Transverse colon (tissue), 4 donors: ENCODE measurements around the gene LRRTM2.

Experiments
- EP300 ChIP-seq: sonication (generic); formaldehyde crosslinking; IDR thresholded peaks from one replicate; pipeline ENCODE4 v1.6.1; 2017; ENCODE audit warnings: antibody characterized with exemption, low read depth
- POLR2A ChIP-seq: fragments of 450-650 bp; IDR thresholded peaks from one replicate; pipeline ENCODE4 v1.6.1; 2016; ENCODE audit warnings: antibody characterized with exemption, mild to moderate bottlenecking, moderate library complexity
- POLR2AphosphoS5 ChIP-seq, 3 donors: sonication (generic); formaldehyde crosslinking; IDR thresholded peaks; one replicate each; pipeline ENCODE4 v1.6.1; 2016; ENCODE audit warnings: antibody characterized with exemption in 3 of 3
- TF ChIP-seq, protein P1 (sequence below), 5 experiments: fragments of 200-600 bp in 3 of 5; fragments of 450-650 bp in 2 of 5; sonication (generic) in 3 of 5; IDR thresholded peaks; 1 replicate in 2 of 5; 2 replicates in 3 of 5; pipeline ENCODE4 v1.5.1; 2016 to 2017; ENCODE audit warnings: antibody characterized with exemption in 5 of 5, inconsistent platforms in 3 of 5, mild to moderate bottlenecking in 2 of 5, moderate library complexity in 1 of 5

DNA sequence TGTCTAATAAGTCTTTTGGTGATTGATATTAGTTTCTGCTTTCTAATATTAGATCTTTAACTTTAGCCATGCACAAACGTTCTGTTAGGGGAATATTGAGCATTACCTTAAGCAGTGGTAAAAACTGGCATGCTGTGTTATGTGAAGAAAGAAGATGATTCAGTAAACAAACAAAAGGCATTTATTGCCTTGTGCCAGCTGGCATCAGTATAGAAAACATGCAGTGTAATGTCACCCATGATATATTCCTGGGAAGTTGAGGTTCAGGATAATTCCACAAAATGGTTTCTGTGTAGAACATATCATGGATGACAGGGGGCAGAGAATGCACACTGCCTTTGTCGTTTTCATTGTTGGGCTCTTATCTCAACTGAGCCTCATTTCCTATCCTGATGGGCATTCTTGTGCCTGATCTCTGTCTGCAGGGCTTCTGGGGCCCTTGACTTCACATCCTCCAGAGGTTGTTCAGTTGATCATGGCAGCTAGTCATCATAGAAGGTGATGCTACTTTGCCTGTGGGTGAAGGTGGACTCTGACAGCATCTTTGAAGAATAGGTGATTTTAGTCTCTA is 24.2 kb downstream of the LRRTM2 start:
- TF ChIP-seq, protein P1, sequence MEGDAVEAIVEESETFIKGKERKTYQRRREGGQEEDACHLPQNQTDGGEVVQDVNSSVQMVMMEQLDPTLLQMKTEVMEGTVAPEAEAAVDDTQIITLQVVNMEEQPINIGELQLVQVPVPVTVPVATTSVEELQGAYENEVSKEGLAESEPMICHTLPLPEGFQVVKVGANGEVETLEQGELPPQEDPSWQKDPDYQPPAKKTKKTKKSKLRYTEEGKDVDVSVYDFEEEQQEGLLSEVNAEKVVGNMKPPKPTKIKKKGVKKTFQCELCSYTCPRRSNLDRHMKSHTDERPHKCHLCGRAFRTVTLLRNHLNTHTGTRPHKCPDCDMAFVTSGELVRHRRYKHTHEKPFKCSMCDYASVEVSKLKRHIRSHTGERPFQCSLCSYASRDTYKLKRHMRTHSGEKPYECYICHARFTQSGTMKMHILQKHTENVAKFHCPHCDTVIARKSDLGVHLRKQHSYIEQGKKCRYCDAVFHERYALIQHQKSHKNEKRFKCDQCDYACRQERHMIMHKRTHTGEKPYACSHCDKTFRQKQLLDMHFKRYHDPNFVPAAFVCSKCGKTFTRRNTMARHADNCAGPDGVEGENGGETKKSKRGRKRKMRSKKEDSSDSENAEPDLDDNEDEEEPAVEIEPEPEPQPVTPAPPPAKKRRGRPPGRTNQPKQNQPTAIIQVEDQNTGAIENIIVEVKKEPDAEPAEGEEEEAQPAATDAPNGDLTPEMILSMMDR (IDR thresholded peaks at IDR 0.05), result no peak
- TF ChIP-seq POLR2A, result no peak
- no peak for TF ChIP-seq EP300
- no peak for TF ChIP-seq POLR2AphosphoS5 (IDR thresholded peaks at IDR 0.05)
